H9 (cell line): ENCODE measurements around the gene SLC7A1. TPM values are rescaled to one million over a fixed set of nuclear protein-coding genes. Genes with fewer than 3 reads are reported as not detected.

ENCODE experiments used
- DNase-seq: peaks from one replicate; pipeline ENCODE4 v3.0.0-alpha.2; 2017
- H2AFZ ChIP-seq: one replicate; pipeline ENCODE4 v1.6.1; 2013; ENCODE audit warnings: mild to moderate bottlenecking, low read length, control low read depth, moderate library complexity
- H2AK5ac ChIP-seq: 2 replicates; pipeline ENCODE4 v1.6.1; 2013; ENCODE audit warnings: low read length, control low read depth, mixed read lengths; ENCODE audit not compliant: insufficient read length
- H2BK120ac ChIP-seq: one replicate; pipeline ENCODE4 v1.6.1; 2013; ENCODE audit warnings: low read depth, mild to moderate bottlenecking, low read length, control low read depth, inconsistent platforms; ENCODE audit not compliant: poor library complexity, severe bottlenecking
- H2BK12ac ChIP-seq: 2 replicates; pipeline ENCODE4 v1.6.1; 2013; ENCODE audit warnings: low read length, control low read depth, mixed read lengths, low read depth; ENCODE audit not compliant: insufficient read length
- H2BK15ac ChIP-seq: 2 replicates; pipeline ENCODE4 v1.6.1; 2013; ENCODE audit warnings: low read depth, low read length, control low read depth
- H2BK20ac ChIP-seq: one replicate; pipeline ENCODE4 v1.6.1; 2013; ENCODE audit warnings: low read depth, mild to moderate bottlenecking, low read length, control low read depth, inconsistent platforms; ENCODE audit not compliant: poor library complexity, severe bottlenecking
- H2BK5ac ChIP-seq: 2 replicates; pipeline ENCODE4 v1.6.1; 2013; ENCODE audit warnings: low read length, control low read depth, mixed read lengths; ENCODE audit not compliant: insufficient read length
- H3K14ac ChIP-seq: 2 replicates; pipeline ENCODE4 v1.6.1; 2013; ENCODE audit warnings: low read length, control low read depth; ENCODE audit not compliant: insufficient read depth
- H3K18ac ChIP-seq: 2 replicates; pipeline ENCODE4 v1.6.1; 2013; ENCODE audit warnings: low read depth, mild to moderate bottlenecking, mixed read lengths, low read length, control low read depth; ENCODE audit not compliant: insufficient read length
- H3K23ac ChIP-seq: 2 replicates; pipeline ENCODE4 v1.6.1; 2013; ENCODE audit warnings: low read length, control low read depth, mixed read lengths, low read depth; ENCODE audit not compliant: insufficient read length
- H3K23me2 ChIP-seq: 2 replicates; pipeline ENCODE4 v1.6.1; 2013; ENCODE audit warnings: low read depth, mild to moderate bottlenecking, mixed read lengths, low read length, control low read depth; ENCODE audit not compliant: insufficient read length, poor library complexity, severe bottlenecking
- H3K27ac ChIP-seq: 2 replicates; pipeline ENCODE4 v1.5.1; 2013; ENCODE audit warnings: low read length, control low read depth, mixed read lengths, low read depth; ENCODE audit not compliant: insufficient read length
- H3K27me3 ChIP-seq: 2 replicates; pipeline ENCODE4 v1.6.1; 2013; ENCODE audit warnings: low read length, control low read depth, inconsistent platforms; ENCODE audit not compliant: insufficient read depth
- H3K4ac ChIP-seq: 2 replicates; pipeline ENCODE4 v1.6.1; 2013; ENCODE audit warnings: low read depth, mild to moderate bottlenecking, control low read depth, inconsistent platforms, low read length, moderate library complexity
- H3K4me1 ChIP-seq: 2 replicates; pipeline ENCODE4 v1.6.1; 2013; ENCODE audit warnings: low read length, control low read depth, inconsistent platforms; ENCODE audit not compliant: insufficient read depth
- H3K4me2 ChIP-seq: 2 replicates; pipeline ENCODE4 v1.6.1; 2013; ENCODE audit warnings: low read length, control low read depth, mixed read lengths; ENCODE audit not compliant: insufficient read length, insufficient read depth
- H3K56ac ChIP-seq: 2 replicates; pipeline ENCODE4 v1.6.1; 2013; ENCODE audit warnings: low read depth, mild to moderate bottlenecking, mixed read lengths, low read length, control low read depth; ENCODE audit not compliant: insufficient read length
- H3K79me1 ChIP-seq: 2 replicates; pipeline ENCODE4 v1.6.1; 2013; ENCODE audit warnings: low read depth, mild to moderate bottlenecking, moderate library complexity, low read length, control low read depth, inconsistent platforms; ENCODE audit not compliant: insufficient read depth, poor library complexity, severe bottlenecking
- H3K79me2 ChIP-seq: 2 replicates; pipeline ENCODE4 v1.6.1; 2013; ENCODE audit warnings: low read length, control low read depth, inconsistent platforms; ENCODE audit not compliant: insufficient read depth
- H3K9ac ChIP-seq: 2 replicates; pipeline ENCODE4 v1.6.1; 2013; ENCODE audit warnings: low read length, control low read depth, mixed read lengths; ENCODE audit not compliant: insufficient read length; ENCODE audit errors: extremely low read depth
- H3K9me3 ChIP-seq: one replicate; pipeline ENCODE4 v1.6.1; 2013; ENCODE audit warnings: low read depth, low read length, inconsistent platforms; ENCODE audit not compliant: control insufficient read depth
- H3T11ph ChIP-seq: one replicate; pipeline ENCODE4 v1.6.1; 2013; ENCODE audit warnings: mild to moderate bottlenecking, low read length, control low read depth, inconsistent platforms
- H4K20me1 ChIP-seq: one replicate; pipeline ENCODE4 v1.6.1; 2013; ENCODE audit not compliant: control insufficient read depth, insufficient read length, insufficient read depth
- H4K5ac ChIP-seq: 2 replicates; pipeline ENCODE4 v1.6.1; 2013; ENCODE audit warnings: low read depth, mild to moderate bottlenecking, mixed read lengths, low read length, control low read depth; ENCODE audit not compliant: insufficient read length
- H4K8ac ChIP-seq: replicated peaks from 2 replicates; pipeline ENCODE4 v1.6.1; 2013; ENCODE audit warnings: low read length, control low read depth, mixed read lengths, low read depth; ENCODE audit not compliant: insufficient read length
- H4K91ac ChIP-seq: 2 replicates; pipeline ENCODE4 v1.6.1; 2013; ENCODE audit warnings: low read depth, mild to moderate bottlenecking, moderate library complexity, mixed read lengths, low read length, control low read depth; ENCODE audit not compliant: insufficient read length
- H3K27ac Mint-ChIP-seq, 3 experiments: 2 replicates in 2 of 3; 3 replicates in 1 of 3; pipeline ENCODE4 v1.8.0; 2020 to 2021; ENCODE audit warnings: mixed read lengths in 3 of 3, mild to moderate bottlenecking in 1 of 3, moderate library complexity in 1 of 3
- H3K27me3 Mint-ChIP-seq: 2 replicates; pipeline ENCODE4 v1.8.0; 2021; ENCODE audit warnings: low read depth, mild to moderate bottlenecking, moderate library complexity, mixed read lengths
- H3K36me3 Mint-ChIP-seq, 3 experiments: 2 replicates in 2 of 3; 3 replicates in 1 of 3; pipeline ENCODE4 v1.8.0; 2020 to 2021; ENCODE audit warnings: low read depth in 3 of 3, mixed read lengths in 3 of 3; ENCODE audit not compliant: insufficient read depth in 1 of 3
- H3K4me1 Mint-ChIP-seq, 2 experiments: 2 replicates each; pipeline ENCODE4 v1.8.0; 2020; ENCODE audit warnings: mixed read lengths in 2 of 2
- H3K4me3 Mint-ChIP-seq, 2 experiments: 2 replicates in 1 of 2; 3 replicates in 1 of 2; pipeline ENCODE4 v1.8.0; 2020 to 2021; ENCODE audit warnings: mild to moderate bottlenecking in 2 of 2, mixed read lengths in 2 of 2, moderate library complexity in 1 of 2
- H3K9me3 Mint-ChIP-seq, 2 experiments: 2 replicates in 1 of 2; 3 replicates in 1 of 2; pipeline ENCODE4 v1.8.0; 2020; ENCODE audit warnings: mild to moderate bottlenecking in 2 of 2, mixed read lengths in 2 of 2, moderate library complexity in 1 of 2
- CTCF ChIP-seq: fragments of 200-600 bp; sonication (generic); conservative IDR thresholded peaks from 3 replicates; pipeline ENCODE4 v1.8.0; 2021; ENCODE audit warnings: antibody characterized with exemption, mild to moderate bottlenecking
- WGBS: extraction: QIAGEN DNeasy Blood & Tissue Kit; methylation state at CpG from one replicate; pipeline ENCODE4 v1.1.7; 2013; ENCODE audit warnings: missing lambda C conversion rate, low lambda C conversion rate, mixed read lengths; ENCODE audit not compliant: insufficient read length; ENCODE audit errors: extremely low coverage; 5-methylcytosine and 5-hydroxymethylcytosine counted together
- long read RNA-seq: library from polyadenylated mRNA; unstranded; transcript quantifications from one replicate; pipeline ENCODE4 v2.0.0, GENCODE V29; 2020
- total RNA-seq: library from RNA; stranded (reverse); gene quantifications from 2 replicates; pipeline ENCODE4 v1.2.1, GENCODE V29; 2021

The SLC7A1 gene
- 109 TPM in 2 replicates for total RNA-seq
- long read RNA-seq, full-length matches to known transcripts = 51 of 173 reads
- long read RNA-seq, partial matches to known transcripts = 19 of 173 reads
- long read RNA-seq, other reads (novel, unspliced or antisense) = 103 of 173 reads

DNA sequence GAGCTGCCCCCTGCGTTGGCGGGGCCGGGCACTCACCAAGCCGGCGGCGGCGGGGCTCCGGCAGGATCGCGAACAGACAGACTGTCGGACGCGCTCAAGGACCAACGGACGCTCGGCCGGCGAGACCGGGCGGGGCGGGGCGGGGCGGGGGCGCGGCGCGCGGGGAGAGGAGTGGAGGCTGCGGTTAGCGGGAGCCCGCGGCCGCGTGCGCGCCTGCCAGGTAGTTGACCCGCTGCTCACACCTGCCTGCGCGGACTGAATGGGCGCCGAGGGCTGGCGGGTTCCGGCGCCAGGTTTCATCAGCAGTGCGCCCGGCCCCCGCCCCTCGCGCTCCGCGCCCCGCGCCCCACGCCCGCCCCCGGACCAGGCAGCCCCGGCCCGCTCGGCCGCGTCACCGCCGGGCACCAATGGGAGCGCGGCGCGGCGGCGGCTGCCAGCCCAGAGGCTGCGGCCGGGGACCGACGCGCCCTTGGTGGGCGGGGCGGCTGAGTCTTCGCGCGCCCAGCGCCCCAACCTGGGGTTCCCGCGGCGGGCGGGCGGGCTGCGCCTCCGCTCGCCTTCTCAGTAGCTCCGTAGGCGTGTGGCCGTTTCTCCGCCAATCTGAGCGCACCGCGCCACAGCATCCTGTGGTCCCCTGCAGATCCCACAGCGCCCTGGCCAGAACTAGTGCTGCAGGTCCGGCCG is at the start of gene SLC7A1:
TSS of gene SLC7A1 (minus strand) at position 309 of the 684 bp plus-strand sequence. CDS start 59,500 bp downstream, outside the sequence.
- no peak within 1 kb of the TSS for H2BK12ac ChIP-seq
- no peak within 1 kb of the TSS for H2AFZ ChIP-seq
- H3K23me2 ChIP-seq = peaks cover 7% of the 10 kb centered on the region
- TF ChIP-seq CTCF = no peak
- H3K27ac ChIP-seq = no peak within 1 kb of the TSS
- no peak within 1 kb of the TSS for H4K5ac ChIP-seq
- H4K8ac ChIP-seq = no peak within 1 kb of the TSS
- H3T11ph ChIP-seq = no peak within 1 kb of the TSS
- H3K4me3 Mint-ChIP-seq = peak within 1 kb of the TSS; percentile 85 to 94
- no peaks in the 10 kb centered on the region for H3K9me3 Mint-ChIP-seq
- no CpG with 5 or more reads among the region's 98 CpGs for WGBS
- peaks cover 4% of the 10 kb centered on the region; the same call in 1 of the 2 replicates for H3K27me3 ChIP-seq
- peak; percentile 92 for DNase-seq
- no peaks in the 10 kb centered on the region for H3K9me3 ChIP-seq
- H2BK120ac ChIP-seq = no peak within 1 kb of the TSS
- H2AK5ac ChIP-seq = no peak within 1 kb of the TSS
- no peak within 1 kb of the TSS for H2BK20ac ChIP-seq
- H3K23ac ChIP-seq = no peak within 1 kb of the TSS
- no peak within 1 kb of the TSS for H2BK15ac ChIP-seq
- H3K4me2 ChIP-seq = peak within 1 kb of the TSS; percentile 76
- peaks cover 30 to 35% of the 10 kb centered on the region in 2 experiments for H3K4me1 Mint-ChIP-seq
- no peaks in the 10 kb centered on the region for H3K79me1 ChIP-seq
- no peak within 1 kb of the TSS for H2BK5ac ChIP-seq
- H3K36me3 Mint-ChIP-seq = peaks cover 0 to 5% (median 5%) of the 10 kb centered on the region in 3 experiments; a peak in 6 of 7 replicates
- peak within 1 kb of the TSS; percentile 93 for H3K14ac ChIP-seq
- peak within 1 kb of the TSS; percentile 44 to 95 (median 94); a peak in 5 of 7 replicates for H3K27ac Mint-ChIP-seq
- no peak within 1 kb of the TSS for H3K56ac ChIP-seq
- H3K4me1 ChIP-seq = peaks cover 4% of the 10 kb centered on the region; the same call in 1 of the 2 replicates
- peak within 1 kb of the TSS; percentile 68 for H3K18ac ChIP-seq
- H3K4ac ChIP-seq = no peak within 1 kb of the TSS; the same call in 1 of the 2 replicates
- peak within 1 kb of the TSS; percentile 76 for H4K91ac ChIP-seq
- H3K27me3 Mint-ChIP-seq = peaks cover 15% of the 10 kb centered on the region
- peaks cover 34% of the 10 kb centered on the region for H3K79me2 ChIP-seq
- peak within 1 kb of the TSS; percentile 81 for H3K9ac ChIP-seq
- no peaks in the 10 kb centered on the region for H4K20me1 ChIP-seq
